ENCODE measurements around the gene XPR1. TPM values are rescaled to one million over a fixed set of nuclear protein-coding genes. Genes with fewer than 3 reads are reported as not detected.

The XPR1 gene
- total and polyA plus RNA-seq, 2 donors (not counting 3 experiments of a cell fraction or from before 2014, with no cell fraction given): 23.9 to 26.7 TPM

GRCh38 chr1:180610556-180611015 is 21.2 kb upstream of the XPR1 start:
- H3K4me2 ChIP-seq (ENCODE audit: insufficient read depth, low read length): no peak overlapping the region
- no peak overlapping the region for H3K9ac ChIP-seq (replicated peaks; ENCODE audit: extremely low read depth, insufficient read depth, low read length)
- no peaks in the 10 kb centered on the region for H4K20me1 ChIP-seq (replicated peaks; ENCODE audit: control insufficient read depth, extremely low read depth, insufficient read depth, low read length)
- DNase-seq (ENCODE audit: low read depth, low spot score) (no peak), FAIRE-seq (no peak)
- dilution Hi-C loops (cut with MboI; ENCODE audit: extremely low pct_ligation_motif_present, low sequenced_read_pairs): no loop called here
- no peak for TF ChIP-seq MYC (IDR thresholded peaks at IDR 0.05; ENCODE audit: low read depth, low read length)
- TF ChIP-seq, protein P1, sequence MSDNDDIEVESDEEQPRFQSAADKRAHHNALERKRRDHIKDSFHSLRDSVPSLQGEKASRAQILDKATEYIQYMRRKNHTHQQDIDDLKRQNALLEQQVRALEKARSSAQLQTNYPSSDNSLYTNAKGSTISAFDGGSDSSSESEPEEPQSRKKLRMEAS (IDR thresholded peaks at IDR 0.05; ENCODE audit: insufficient read depth, insufficient read length): no peak
- TF ChIP-seq FOS (IDR thresholded peaks at IDR 0.05; ENCODE audit: borderline replicate concordance, insufficient read depth, low read length): no peak
- no peak for TF ChIP-seq POLR2AphosphoS5 (IDR thresholded peaks at IDR 0.05; ENCODE audit: insufficient read depth, low read depth, low read length)
- TF ChIP-seq, protein P2, sequence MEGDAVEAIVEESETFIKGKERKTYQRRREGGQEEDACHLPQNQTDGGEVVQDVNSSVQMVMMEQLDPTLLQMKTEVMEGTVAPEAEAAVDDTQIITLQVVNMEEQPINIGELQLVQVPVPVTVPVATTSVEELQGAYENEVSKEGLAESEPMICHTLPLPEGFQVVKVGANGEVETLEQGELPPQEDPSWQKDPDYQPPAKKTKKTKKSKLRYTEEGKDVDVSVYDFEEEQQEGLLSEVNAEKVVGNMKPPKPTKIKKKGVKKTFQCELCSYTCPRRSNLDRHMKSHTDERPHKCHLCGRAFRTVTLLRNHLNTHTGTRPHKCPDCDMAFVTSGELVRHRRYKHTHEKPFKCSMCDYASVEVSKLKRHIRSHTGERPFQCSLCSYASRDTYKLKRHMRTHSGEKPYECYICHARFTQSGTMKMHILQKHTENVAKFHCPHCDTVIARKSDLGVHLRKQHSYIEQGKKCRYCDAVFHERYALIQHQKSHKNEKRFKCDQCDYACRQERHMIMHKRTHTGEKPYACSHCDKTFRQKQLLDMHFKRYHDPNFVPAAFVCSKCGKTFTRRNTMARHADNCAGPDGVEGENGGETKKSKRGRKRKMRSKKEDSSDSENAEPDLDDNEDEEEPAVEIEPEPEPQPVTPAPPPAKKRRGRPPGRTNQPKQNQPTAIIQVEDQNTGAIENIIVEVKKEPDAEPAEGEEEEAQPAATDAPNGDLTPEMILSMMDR (IDR thresholded peaks at IDR 0.05; ENCODE audit: extremely low read depth in 1 of 2, insufficient read depth in 1 of 2, low read depth in 1 of 2, low read length in 2 of 2): no peak
- no peak for TF ChIP-seq JUN (IDR thresholded peaks at IDR 0.05; ENCODE audit: borderline replicate concordance, insufficient read depth, insufficient read length, low read depth)
- no peak for TF ChIP-seq POLR2A (IDR thresholded peaks at IDR 0.05; ENCODE audit: low read depth, low read length)
- TF ChIP-seq GATA2 (IDR thresholded peaks at IDR 0.05; ENCODE audit: insufficient read depth, insufficient read length, low read depth, low read length): no peak
- TF ChIP-seq EZH2 (IDR thresholded peaks at IDR 0.05; ENCODE audit: borderline replicate concordance, low read depth, low read length, severe bottlenecking): no peak
- ChIA-PET CTCF (interaction anchor here (0.7 kb wide), 1 partner anchor 78 kb away, joined by 3 read pairs; no protein-coding TSS in a partner anchor), POLR2A (no interaction called here)
- BruUV-seq (replicated peaks): no TSS peak
- no peaks in the 10 kb centered on the region for H3K79me2 ChIP-seq (ENCODE audit: control insufficient read depth, insufficient read depth, low read length)
- H3K4me3 ChIP-seq (replicated peaks in 1 of 3; ENCODE audit: insufficient read depth in 1 of 3, low read depth in 1 of 3, low read length in 3 of 3): no peak overlapping the region
- peaks cover 0 to 7% of the 10 kb centered on the region in 2 experiments for H3K27me3 ChIP-seq (ENCODE audit: control insufficient read depth in 2 of 2, insufficient read depth in 2 of 2, low read length in 2 of 2)
- no peaks in the 10 kb centered on the region for H3K9me1 ChIP-seq (replicated peaks; ENCODE audit: control insufficient read depth, extremely low read depth, insufficient read depth, low read length)
- no peaks in the 10 kb centered on the region for H3K9me3 ChIP-seq (replicated peaks; ENCODE audit: control insufficient read depth, insufficient read depth, low read length)
- no peaks in the 10 kb centered on the region for H3K4me1 ChIP-seq (ENCODE audit: control insufficient read depth, extremely low read depth, insufficient read depth, low read length)
- intact Hi-C loops (cut with micrococcal nuclease): no loop called here
- H3K36me3 ChIP-seq (ENCODE audit: control insufficient read depth in 2 of 2, extremely low read depth in 1 of 2, insufficient read depth in 2 of 2, low read length in 2 of 2): no peaks in the 10 kb centered on the region
- no peak overlapping the region for H2AFZ ChIP-seq (ENCODE audit: low read depth, low read length)
- no peak overlapping the region for H3K27ac ChIP-seq (ENCODE audit: insufficient read depth, low read depth, low read length)

Data from endothelial cell of umbilical vein (primary cell).